Measurements from ENCODE around the gene CBX3. TPM values are rescaled to one million over a fixed set of nuclear protein-coding genes. Genes with fewer than 3 reads are reported as not detected.

Gene CBX3
- total RNA-seq, 4 donors from 2014 or later, result 51.5 to 78.5 (median 60.3) TPM

- TF ChIP-seq POLR2A (IDR thresholded peaks at IDR 0.05; ENCODE audit: low read depth), result no peak
- TF ChIP-seq CTCF (IDR thresholded peaks at IDR 0.05), result no peak
- no peak for TF ChIP-seq EP300 (IDR thresholded peaks at IDR 0.05)
- TF ChIP-seq POLR2AphosphoS5 (IDR thresholded peaks at IDR 0.05), result peak in 1 of 2 donors; percentile 46
- H3K36me3 ChIP-seq, result no peaks in the 10 kb centered on the region
- H3K9me3 ChIP-seq, result no peaks in the 10 kb centered on the region
- H3K4me3 ChIP-seq, result peak overlapping the region in 1 of 4 donors; percentile 55
- peaks cover 0 to 59% (median 6%) of the 10 kb centered on the region in 4 donors for H3K27me3 ChIP-seq
- WGBS, result 78% methylated on average over 15 of the region's 15 CpGs
- no peak overlapping the region for H3K27ac ChIP-seq (replicated peaks in 1 of 4)
- peaks cover 9 to 22% (median 19%) of the 10 kb centered on the region in 4 donors for H3K4me1 ChIP-seq
- DNase-seq (ENCODE audit: extremely low spot score), result no peak
- intact Hi-C loops (cut with DNase I), result no loop called here
These were observed 47.4 kb upstream of the CBX3 start for GRCh38 chr7:26153823-26154783.

- intact Hi-C loops (cut with DNase I), result no loop called here
- WGBS, result 57% methylated on average over 8 of the region's 8 CpGs
- H3K27me3 ChIP-seq, result peaks cover 0 to 54% (median 6%) of the 10 kb centered on the region in 4 donors
These were observed 45.8 kb upstream of the CBX3 start for GRCh38 chr7:26155531-26156375.

GRCh38 chr7:26156451-26157420, 44.8 kb upstream of the CBX3 start:
- intact Hi-C loops (cut with DNase I), result no loop called here
- DNase-seq (ENCODE audit: extremely low spot score), result no peak
- Histone ChIP-seq H3K36me3 (no peaks in the 10 kb centered on the region), H3K4me1 (peaks cover 9 to 21% (median 17%) of the 10 kb centered on the region in 4 donors), H3K4me3 (no peak overlapping the region), H3K27me3 (peaks cover 0 to 44% (median 6%) of the 10 kb centered on the region in 4 donors), H3K27ac (replicated peaks in 1 of 4) (no peak overlapping the region), H3K9me3 (no peaks in the 10 kb centered on the region)
- no peak for TF ChIP-seq EP300 (IDR thresholded peaks at IDR 0.05)
- no peak for TF ChIP-seq POLR2AphosphoS5 (IDR thresholded peaks at IDR 0.05)
- no peak for TF ChIP-seq CTCF (IDR thresholded peaks at IDR 0.05)
- TF ChIP-seq POLR2A (IDR thresholded peaks at IDR 0.05; ENCODE audit: low read depth), result no peak
- 73% methylated on average over 20 of the region's 20 CpGs for WGBS

More at GRCh38 chr7:26155531-26156375, 45.8 kb upstream of the CBX3 start:
- peaks cover 9 to 22% (median 19%) of the 10 kb centered on the region in 4 donors for H3K4me1 ChIP-seq
- H3K27ac ChIP-seq (replicated peaks in 1 of 4), result no peak overlapping the region
- no peaks in the 10 kb centered on the region for H3K9me3 ChIP-seq
- no peaks in the 10 kb centered on the region for H3K36me3 ChIP-seq
- TF ChIP-seq EP300 (IDR thresholded peaks at IDR 0.05), result no peak
- TF ChIP-seq POLR2AphosphoS5 (IDR thresholded peaks at IDR 0.05), result no peak
- no peak for TF ChIP-seq POLR2A (IDR thresholded peaks at IDR 0.05; ENCODE audit: low read depth)
- TF ChIP-seq CTCF (IDR thresholded peaks at IDR 0.05), result no peak
- no peak for DNase-seq (ENCODE audit: extremely low spot score)
- H3K4me3 ChIP-seq, result no peak overlapping the region

- no peak overlapping the region for H3K27ac ChIP-seq (replicated peaks in 1 of 4)
- intact Hi-C loops (cut with DNase I), result no loop called here
- H3K9me3 ChIP-seq, result no peaks in the 10 kb centered on the region
- TF ChIP-seq POLR2AphosphoS5 (IDR thresholded peaks at IDR 0.05) (no peak), CTCF (IDR thresholded peaks at IDR 0.05) (no peak), EP300 (IDR thresholded peaks at IDR 0.05) (no peak)
- H3K4me3 ChIP-seq, result no peak overlapping the region
- no peaks in the 10 kb centered on the region for H3K36me3 ChIP-seq
- no peak for DNase-seq (ENCODE audit: extremely low spot score)
- H3K4me1 ChIP-seq, result peaks cover 6 to 12% (median 8%) of the 10 kb centered on the region in 4 donors
- peaks cover 0 to 35% (median 6%) of the 10 kb centered on the region in 4 donors for H3K27me3 ChIP-seq
- WGBS, result 74% methylated on average over 4 of the region's 4 CpGs
These were observed 43.9 kb upstream of the CBX3 start for GRCh38 chr7:26157520-26158105.

All from esophagus muscularis mucosa (tissue), 4 donors.